GM18868 (cell line): ENCODE measurements around the gene IGF1R.

Experiments used
- ATAC-seq: cut with Tn5 transposase; IDR thresholded peaks from one replicate; pipeline ENCODE4 v1.9.1; 2021; ENCODE audit warnings: mild to moderate bottlenecking, moderate library complexity; ENCODE audit not compliant: unreplicated experiment

The IGF1R gene

GRCh38 chr15:98853617-98854420 lies 205.5 kb downstream of the IGF1R start:
- no peak for ATAC-seq

DNA sequence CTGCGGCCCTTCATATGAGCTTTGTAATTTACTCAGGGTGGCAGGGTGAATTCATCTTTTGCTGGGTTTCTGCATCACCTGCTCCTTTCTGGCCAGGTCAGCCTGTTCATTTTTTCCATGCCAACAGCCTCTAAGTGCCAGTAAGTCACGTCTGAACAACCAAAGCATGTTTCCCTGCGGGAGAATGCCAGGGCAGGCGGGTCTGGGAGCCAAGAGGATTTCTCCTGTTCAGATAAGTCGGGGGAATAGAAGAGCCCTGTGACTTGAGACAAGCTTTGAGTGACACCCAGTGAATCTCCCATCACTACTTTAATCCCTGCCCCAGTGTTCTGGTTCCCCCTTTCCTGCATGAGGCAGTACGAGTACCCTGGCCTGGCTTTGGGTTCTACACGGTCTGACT lies 206.2 kb downstream of the IGF1R start:
- ATAC-seq: no peak

DNA sequence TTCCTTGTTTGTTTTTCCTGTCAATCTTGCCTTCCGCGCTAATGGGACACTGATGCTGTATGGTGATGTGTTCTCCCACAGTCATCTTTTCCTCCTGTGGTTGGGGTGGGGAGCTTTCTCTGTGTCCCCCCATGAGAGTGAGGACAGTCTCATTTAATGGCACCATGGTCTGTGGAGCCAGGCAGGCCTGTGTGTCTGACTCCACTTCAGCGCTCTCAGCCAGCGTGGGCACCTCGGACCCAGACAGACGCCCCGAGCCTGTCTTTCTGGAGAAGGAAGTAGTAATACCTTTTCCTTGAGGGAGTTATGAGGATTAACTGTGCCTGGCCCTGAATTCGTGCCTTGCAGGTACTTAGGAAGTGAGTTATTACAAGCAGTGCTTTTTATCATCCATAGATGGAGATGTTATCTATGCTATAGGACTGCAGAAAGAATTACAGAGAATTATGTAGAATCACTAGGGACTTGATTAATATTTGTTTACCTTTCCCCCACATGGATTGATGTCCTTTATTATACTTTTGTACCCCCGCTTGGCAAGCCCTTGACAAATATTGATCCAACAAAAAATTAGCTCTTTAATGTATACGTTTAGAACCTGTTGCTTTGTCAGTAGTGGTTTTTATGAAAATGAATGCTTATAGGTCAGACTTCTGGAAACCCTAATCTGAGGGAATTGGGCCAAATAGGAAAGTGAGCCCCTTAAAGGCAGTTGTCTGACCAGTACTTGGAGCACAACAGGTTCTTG lies 206.9 kb downstream of the IGF1R start:
- ATAC-seq: no peak

- no peak for ATAC-seq
Measured at GRCh38 chr15:98855815-98856531, 207.6 kb downstream of the IGF1R start.

GRCh38 chr15:98856532-98856907 lies 208.2 kb downstream of the IGF1R start:
- no peak for ATAC-seq

DNA sequence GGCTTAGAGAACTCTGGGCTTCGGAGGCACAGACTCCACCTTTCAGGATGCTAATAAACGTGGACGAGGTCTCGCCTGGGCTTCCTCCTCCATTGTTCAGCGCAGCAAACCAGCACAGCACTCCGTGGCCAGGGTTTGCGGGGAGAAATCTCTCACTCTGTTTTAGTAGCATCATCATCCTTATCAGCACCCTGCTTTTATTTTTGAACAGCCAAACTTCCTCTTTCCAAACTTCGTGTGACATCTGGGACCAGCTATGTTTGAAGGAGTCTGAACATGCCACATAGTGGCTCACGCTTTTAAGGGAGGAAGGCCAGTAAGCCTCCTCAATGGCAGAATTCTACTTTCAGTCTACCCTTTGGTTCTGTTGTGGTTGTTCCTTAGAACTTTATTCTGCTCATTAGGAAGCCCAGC lies 210.3 kb downstream of the IGF1R start:
- no peak for ATAC-seq

DNA sequence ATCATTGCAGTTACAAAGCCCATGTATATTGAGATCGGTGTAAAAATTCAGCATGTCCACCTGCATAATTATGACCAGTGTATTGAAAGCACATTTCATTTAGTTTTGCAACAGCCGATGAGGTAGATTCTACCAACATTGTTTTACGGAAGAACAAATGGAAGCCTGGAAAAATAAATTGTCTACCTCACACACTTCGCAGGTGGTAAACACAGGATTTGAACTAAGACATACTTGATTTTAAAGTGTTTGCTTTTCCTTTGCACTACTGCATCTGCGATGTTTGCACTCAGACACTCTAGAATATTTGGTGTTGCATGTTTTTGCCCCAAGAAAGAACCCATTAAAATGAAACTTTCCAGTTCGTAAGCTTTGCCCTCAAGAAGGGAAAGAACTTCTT lies 210.8 kb downstream of the IGF1R start:
- no peak for ATAC-seq

- ATAC-seq: no peak
Measured at GRCh38 chr15:98860281-98861041, 212.1 kb downstream of the IGF1R start.

DNA sequence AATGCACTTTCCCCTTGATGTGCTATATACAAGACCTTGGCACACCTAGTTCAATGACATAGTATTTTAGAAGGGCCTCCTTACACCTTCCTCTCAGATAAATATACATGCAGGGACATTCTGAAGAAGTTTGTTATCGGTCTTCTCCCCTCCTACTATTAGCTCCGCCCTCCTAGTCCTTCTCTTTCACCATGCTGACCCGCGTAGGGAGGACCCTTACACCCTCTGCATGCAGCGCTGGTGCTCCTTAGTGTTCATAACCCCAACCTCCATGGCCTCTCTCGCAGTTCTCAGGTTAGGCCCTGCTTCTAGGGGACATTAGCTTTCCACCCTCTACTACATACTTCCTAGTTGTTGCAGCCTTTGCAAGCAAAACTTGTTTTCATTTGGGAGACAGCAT lies 212.8 kb downstream of the IGF1R start:
- ATAC-seq: no peak

DNA sequence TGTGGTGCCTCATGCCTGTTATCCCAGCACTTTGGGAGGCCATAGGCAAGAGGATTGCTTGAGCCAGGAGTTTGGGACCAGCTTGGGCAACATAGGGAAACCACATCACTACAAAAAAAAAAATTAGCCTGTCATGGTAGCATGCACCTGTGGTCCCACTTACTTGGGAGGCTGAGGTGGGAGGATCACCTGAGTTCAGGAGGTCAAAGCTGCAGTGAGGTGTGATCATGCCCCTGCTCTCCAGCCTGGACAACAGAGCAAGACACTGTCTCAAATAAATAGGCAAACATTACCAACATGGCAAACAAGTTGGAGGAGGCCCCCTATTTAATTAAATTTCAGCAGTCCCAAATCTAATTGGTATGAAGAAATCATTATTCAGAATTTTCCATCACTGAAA lies 215.6 kb downstream of the IGF1R start:
- ATAC-seq: no peak

GRCh38 chr15:98865397-98866339 lies 217.3 kb downstream of the IGF1R start:
- ATAC-seq: no peak

DNA sequence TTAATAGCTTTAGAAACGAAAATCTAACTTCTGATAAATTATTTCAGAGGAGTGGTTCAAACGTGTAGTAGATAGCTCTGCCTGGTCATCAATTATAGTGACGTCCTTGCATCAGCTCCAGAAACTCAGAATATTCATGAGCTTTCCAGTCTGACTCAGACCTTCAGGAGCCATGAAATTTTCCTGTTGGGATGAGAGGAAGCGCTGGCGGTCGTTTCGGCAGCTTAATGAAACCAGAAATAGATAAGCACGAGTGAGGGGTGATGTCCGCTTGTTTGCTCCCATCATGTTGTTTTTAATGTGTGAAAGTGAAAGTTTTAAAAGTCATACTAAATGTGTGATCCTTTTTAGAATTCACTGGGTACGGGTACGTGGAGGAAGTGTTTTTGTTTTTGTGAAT lies 218.2 kb downstream of the IGF1R start:
- ATAC-seq: no peak

DNA sequence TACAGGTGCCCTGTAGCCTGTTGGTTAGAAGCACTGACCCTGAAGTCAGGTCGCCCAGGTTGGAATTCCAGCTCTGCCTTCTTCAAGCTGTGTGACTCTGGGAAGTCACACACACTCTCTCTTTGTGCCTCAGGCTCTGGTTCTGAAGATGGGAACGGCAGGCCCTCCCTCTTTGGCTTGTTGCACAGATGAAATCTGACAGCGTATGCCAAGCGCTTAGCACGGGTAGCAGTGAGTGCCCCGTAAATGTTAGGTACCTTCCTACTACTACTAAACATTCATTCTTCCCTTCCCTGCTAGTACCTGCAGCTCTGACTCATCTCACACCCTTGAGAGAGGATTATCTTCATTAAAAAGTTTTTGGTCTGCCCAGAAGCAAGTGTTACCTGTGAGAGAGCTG lies 220.2 kb downstream of the IGF1R start:
- ATAC-seq: no peak

- no peak for ATAC-seq
Measured at GRCh38 chr15:98870788-98871187, 222.4 kb downstream of the IGF1R start.

- no peak for ATAC-seq
Measured at GRCh38 chr15:98872774-98873173, 224.4 kb downstream of the IGF1R start.

DNA sequence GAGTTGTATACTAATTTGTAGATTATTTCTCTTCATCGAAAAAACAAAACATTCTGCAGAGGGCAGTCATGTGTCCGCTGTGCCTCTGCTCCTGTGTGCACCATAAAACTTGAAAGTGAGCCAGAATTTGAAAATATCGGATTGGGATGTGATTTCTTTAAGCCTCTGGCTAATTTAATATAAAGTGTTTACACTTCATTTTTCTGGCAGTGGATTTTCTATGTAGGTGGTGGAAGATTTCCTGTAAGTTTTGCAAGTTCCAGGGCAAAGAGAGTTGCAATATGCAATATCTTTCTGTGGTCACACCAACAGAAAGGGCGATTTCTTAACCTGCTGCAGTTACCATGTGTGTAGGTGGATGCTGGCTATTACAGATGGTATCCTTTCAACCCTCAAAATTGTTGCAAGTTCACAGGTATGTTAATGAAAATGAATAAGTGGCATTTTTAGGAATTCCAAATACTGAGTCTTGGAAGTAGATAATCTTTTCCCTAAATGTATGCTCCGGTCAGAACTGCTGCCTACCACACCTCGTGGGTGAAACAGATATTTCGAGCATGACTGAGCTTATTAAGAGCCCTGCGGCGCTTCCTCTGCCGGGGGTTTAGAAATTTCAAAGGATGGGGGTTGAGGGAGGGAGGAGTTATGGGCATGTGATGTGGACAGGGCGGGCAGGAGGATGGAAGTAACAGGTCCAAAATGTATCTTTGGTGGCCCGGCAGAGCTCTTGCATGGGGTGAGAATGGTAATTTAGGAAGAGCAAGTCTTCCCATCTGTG lies 225.3 kb downstream of the IGF1R start:
- peak; percentile 60 for ATAC-seq

DNA sequence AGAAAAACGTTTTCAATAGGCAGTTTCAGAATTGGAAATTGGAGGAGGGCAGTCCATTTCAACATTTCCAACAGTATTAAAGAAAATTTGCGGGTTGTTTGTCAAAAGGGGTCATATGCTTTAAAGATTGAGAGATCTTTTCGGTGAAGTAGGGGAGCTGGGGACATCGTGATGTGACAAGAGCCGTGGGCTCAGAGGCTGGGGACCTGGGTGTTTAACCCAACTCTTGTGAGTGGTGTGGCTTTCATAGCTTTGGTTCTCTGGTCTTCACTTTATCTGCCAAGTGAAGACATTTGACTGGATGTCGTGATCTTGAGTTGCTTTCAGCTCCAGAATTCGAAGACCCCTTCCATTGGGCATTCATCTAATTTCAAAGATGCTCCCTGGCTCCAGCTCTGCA lies 226.0 kb downstream of the IGF1R start:
- ATAC-seq: no peak

DNA sequence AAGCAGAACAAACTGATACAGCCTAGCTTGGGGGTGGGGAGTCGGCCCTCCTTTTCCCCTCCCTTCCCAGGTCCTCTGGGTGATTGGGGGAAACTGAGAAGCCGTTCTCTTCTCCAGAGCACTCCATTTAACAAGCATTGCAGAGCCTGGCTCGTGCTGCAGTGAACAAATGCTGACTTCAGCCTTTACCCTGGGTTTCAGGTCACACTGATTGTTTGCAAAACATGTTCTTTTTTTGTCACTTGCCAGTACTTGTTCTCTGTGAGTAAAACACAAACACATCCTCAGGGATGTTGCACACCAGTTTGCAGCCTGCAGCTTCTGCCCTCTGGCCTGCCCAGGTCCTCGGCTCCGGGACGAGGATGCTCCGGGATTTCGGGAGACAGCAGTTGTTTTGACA lies 226.4 kb downstream of the IGF1R start:
- no peak for ATAC-seq

DNA sequence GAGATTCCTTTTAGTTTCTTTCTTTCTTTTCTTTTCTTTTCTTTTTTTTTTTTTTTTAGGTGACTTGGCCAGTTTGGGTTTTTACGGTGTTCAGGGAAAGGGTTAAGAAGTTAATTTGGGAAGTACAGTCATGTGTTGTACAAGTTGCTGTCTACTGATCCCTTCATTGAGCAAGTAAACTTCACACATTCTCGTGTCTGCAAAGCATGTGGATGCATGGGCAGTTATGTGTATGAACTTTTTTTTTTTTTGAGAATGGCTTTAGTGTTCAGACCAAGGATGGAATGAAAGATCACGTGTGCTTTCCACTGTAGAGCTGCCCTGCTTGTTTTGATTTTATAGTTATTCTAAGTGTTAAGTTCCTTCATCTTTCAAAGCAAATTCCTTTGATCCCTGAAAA lies 227.0 kb downstream of the IGF1R start:
- no peak for ATAC-seq
